ENCODE data around the gene PAPPA. TPM values are rescaled to one million over a fixed set of nuclear protein-coding genes. Genes with fewer than 3 reads are reported as not detected.
A peak's percentile ranks its signal among the peaks of the same experiment; 100 is the strongest.

The PAPPA gene
- total and polyA plus RNA-seq, 2 of the 8 experiments (the other 6 are each of a cell fraction or from before 2014, with no cell fraction given): 0.18 to 0.63 TPM

DNA sequence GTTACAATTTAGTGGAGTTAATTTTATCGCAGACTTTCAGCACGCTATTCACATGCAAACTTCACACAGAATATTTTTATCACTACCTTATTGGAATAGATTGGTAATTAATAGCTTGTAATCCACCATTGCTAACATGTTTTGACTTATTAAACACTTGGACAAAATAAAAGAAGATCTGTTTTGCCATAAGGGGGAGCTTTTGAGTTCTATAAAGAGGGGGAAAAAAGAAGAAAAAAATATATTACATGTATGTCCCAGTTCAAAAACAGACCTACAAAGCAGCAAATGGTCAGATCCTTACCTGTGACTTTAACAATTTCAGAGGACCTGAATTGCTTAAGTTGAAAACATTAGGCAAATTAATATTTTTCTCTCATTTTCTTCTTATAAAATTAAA lies 1.2 kb upstream of the PAPPA start:
- Histone ChIP-seq H3K79me2 (ENCODE audit: control insufficient read depth in 1 of 2, insufficient read depth in 2 of 2, low read length in 2 of 2) (no peaks in the 10 kb centered on the region), H3K23me2 (ENCODE audit: low read depth, low read length) (peaks cover 22% of the 10 kb centered on the region), H2BK12ac (ENCODE audit: low read depth, low read length) (no peak overlapping the region), H3K4me2 (ENCODE audit: insufficient read depth in 1 of 2, low read depth in 2 of 2, low read length in 2 of 2) (no peak overlapping the region; a peak in 1 of 4 replicates), H3K27me3 (replicated peaks in 1 of 4; ENCODE audit: control insufficient read depth in 3 of 4, extremely low read depth in 1 of 4, insufficient read depth in 3 of 4, low read length in 3 of 4) (peaks cover 7 to 35% (median 24%) of the 10 kb centered on the region in 4 experiments), H4K91ac (replicated peaks; ENCODE audit: insufficient read length, low read length) (no peak overlapping the region), H3K79me1 (ENCODE audit: low read depth, low read length) (no peaks in the 10 kb centered on the region), H4K8ac (ENCODE audit: extremely low read depth, insufficient read depth, low read length) (no peak overlapping the region), H3K23ac (ENCODE audit: insufficient read length) (no peak overlapping the region), H4K20me1 (replicated peaks in 1 of 2; ENCODE audit: control insufficient read depth in 1 of 2, insufficient read depth in 2 of 2, low read length in 2 of 2) (no peaks in the 10 kb centered on the region), H3K4ac (replicated peaks; ENCODE audit: insufficient read length, low read depth, low read length) (no peak overlapping the region), H4K5ac (ENCODE audit: insufficient read length, low read depth, low read length) (no peak overlapping the region), H3K18ac (ENCODE audit: extremely low read depth, low read length) (no peak overlapping the region), H2AK5ac (ENCODE audit: low read depth, low read length) (no peak overlapping the region), H2BK120ac (replicated peaks; ENCODE audit: low read depth, low read length) (no peak overlapping the region), H3K4me1 (replicated peaks in 1 of 4; ENCODE audit: control insufficient read depth in 3 of 4, insufficient read depth in 4 of 4, low read length in 3 of 4) (peaks cover under 1 to 16% (median 6%) of the 10 kb centered on the region in 4 experiments; a peak in 5 of 7 replicates), H2BK15ac (ENCODE audit: low read length) (no peak overlapping the region), H3K9me3 (ENCODE audit: insufficient read depth in 2 of 2, low read depth in 1 of 2, low read length in 1 of 2) (no peaks in the 10 kb centered on the region), H3K36me3 (ENCODE audit: control insufficient read depth in 2 of 4, insufficient read depth in 4 of 4, low read length in 3 of 4) (no peaks in the 10 kb centered on the region), H2BK5ac (ENCODE audit: low read depth, low read length) (no peak overlapping the region), H2AFZ (ENCODE audit: low read length) (no peak overlapping the region), H2BK20ac (ENCODE audit: low read length) (no peak overlapping the region), H3K4me3 (ENCODE audit: extremely low read depth in 1 of 4, insufficient read depth in 2 of 4, low read depth in 3 of 4, low read length in 4 of 4) (peak overlapping the region in 1 of 4 experiments; percentile 77; a peak in 1 of 8 replicates), H3K14ac (ENCODE audit: insufficient read length) (no peak overlapping the region), H3K56ac (replicated peaks; ENCODE audit: insufficient read length, low read depth, low read length) (no peak overlapping the region), H3K27ac (ENCODE audit: low read depth, low read length) (no peak overlapping the region), H3K9ac (replicated peaks in 1 of 4; ENCODE audit: extremely low read depth in 1 of 4, low read depth in 3 of 4, low read length in 3 of 4) (no peak overlapping the region)
- POLR2A ChIA-PET (ENCODE audit: partially characterized antibody): no interaction called here
- FAIRE-seq (no peak), DNase-seq (ENCODE audit: low read depth in 1 of 2, low spot score in 2 of 2) (no peak)
- CTCF ChIA-PET (ENCODE audit: partially characterized antibody): interaction anchor here (0.6 to 4.3 kb wide), 35 partner anchors 11 to 562 kb away, joined by 3 to 38 read pairs (median 3); no protein-coding TSS in a partner anchor
- 38% methylated on average over 2 of the region's 2 CpGs; no CpG with 5 or more reads in 1 of the 2 experiments for WGBS, 2 experiments (ENCODE audit: extremely low coverage in 1 of 2, insufficient coverage in 1 of 2, insufficient read length in 1 of 2, insufficient replicate concordance in 2 of 2, low coverage in 1 of 2, low lambda C conversion rate in 2 of 2, missing lambda C conversion rate in 1 of 2)
- TF ChIP-seq SIN3A (conservative IDR thresholded peaks at IDR 0.05 in 1 of 2, IDR thresholded peaks at IDR 0.05 in 1 of 2; ENCODE audit: low read depth in 1 of 2, low read length in 2 of 2): no peak
- no peak for TF ChIP-seq KDM5A (IDR thresholded peaks at IDR 0.05; ENCODE audit: low read length)
- TF ChIP-seq SUZ12 (IDR thresholded peaks at IDR 0.05; ENCODE audit: low read length): no peak
- no peak for TF ChIP-seq CHD1 (IDR thresholded peaks at IDR 0.05; ENCODE audit: low read depth, low read length)

Data from H1 (cell line).